Measurements from ENCODE around the gene ST3GAL3. TPM values are rescaled to one million over a fixed set of nuclear protein-coding genes. Genes with fewer than 3 reads are reported as not detected.

ST3GAL3 gene
- total RNA-seq, 1 experiment from 2014 or later: 8.3 TPM

GRCh38 chr1:43864111-43865045, 157.0 kb downstream of the ST3GAL3 start:
- H3K36me3 Mint-ChIP-seq (ENCODE audit: insufficient read depth in 1 of 3, low read depth in 3 of 3): no peaks in the 10 kb centered on the region
- no peak overlapping the region for H3K14ac ChIP-seq (ENCODE audit: insufficient read depth, low read length)
- no peak overlapping the region for H2AFZ ChIP-seq (ENCODE audit: low read length)
- no peaks in the 10 kb centered on the region for H3K79me2 ChIP-seq (ENCODE audit: insufficient read depth, low read length)
- no peaks in the 10 kb centered on the region for H3K9me3 ChIP-seq (ENCODE audit: control insufficient read depth, low read depth, low read length)
- no peaks in the 10 kb centered on the region for H3K9me3 Mint-ChIP-seq
- H3K4me3 Mint-ChIP-seq: no peak overlapping the region
- H2BK20ac ChIP-seq (ENCODE audit: low read depth, low read length, poor library complexity, severe bottlenecking): no peak overlapping the region
- H3K4ac ChIP-seq (ENCODE audit: low read depth, low read length): no peak overlapping the region
- no peaks in the 10 kb centered on the region for H3K4me1 Mint-ChIP-seq
- H2AK5ac ChIP-seq (ENCODE audit: insufficient read length, low read length): no peak overlapping the region
- H3K27me3 Mint-ChIP-seq (ENCODE audit: low read depth): no peaks in the 10 kb centered on the region
- H4K20me1 ChIP-seq (ENCODE audit: control insufficient read depth, insufficient read depth, insufficient read length): no peaks in the 10 kb centered on the region
- no CpG with 5 or more reads among the region's 7 CpGs for WGBS (ENCODE audit: extremely low coverage, insufficient read length, low lambda C conversion rate)
- no peak overlapping the region for H3K4me2 ChIP-seq (ENCODE audit: insufficient read depth, insufficient read length, low read length)
- H2BK120ac ChIP-seq (ENCODE audit: low read depth, low read length, poor library complexity, severe bottlenecking): no peak overlapping the region
- no peak overlapping the region for H4K5ac ChIP-seq (ENCODE audit: insufficient read length, low read depth, low read length)
- H3K9ac ChIP-seq (ENCODE audit: extremely low read depth, insufficient read length, low read length): no peak overlapping the region
- H2BK15ac ChIP-seq (ENCODE audit: low read depth, low read length): no peak overlapping the region
- no peaks in the 10 kb centered on the region for H3K79me1 ChIP-seq (ENCODE audit: insufficient read depth, low read depth, low read length, poor library complexity, severe bottlenecking)
- H3K27me3 ChIP-seq (ENCODE audit: insufficient read depth, low read length): no peaks in the 10 kb centered on the region
- no peak overlapping the region for H3K27ac ChIP-seq (ENCODE audit: insufficient read length, low read depth, low read length)
- no peak overlapping the region for H3K56ac ChIP-seq (ENCODE audit: insufficient read length, low read depth, low read length)
- H2BK12ac ChIP-seq (ENCODE audit: insufficient read length, low read depth, low read length): no peak overlapping the region
- no peak overlapping the region for H4K8ac ChIP-seq (replicated peaks; ENCODE audit: insufficient read length, low read depth, low read length)
- H3T11ph ChIP-seq (ENCODE audit: low read length): no peak overlapping the region
- no peak overlapping the region; a peak in 1 of 7 replicates for H3K27ac Mint-ChIP-seq
- no peak overlapping the region for H3K23ac ChIP-seq (ENCODE audit: insufficient read length, low read depth, low read length)
- no peak overlapping the region for H4K91ac ChIP-seq (ENCODE audit: insufficient read length, low read depth, low read length)
- H3K23me2 ChIP-seq (ENCODE audit: insufficient read length, low read depth, low read length, poor library complexity, severe bottlenecking): no peaks in the 10 kb centered on the region
- no peak for TF ChIP-seq CTCF (conservative IDR thresholded peaks at IDR 0.05)
- H3K18ac ChIP-seq (ENCODE audit: insufficient read length, low read depth, low read length): no peak overlapping the region
- DNase-seq: no peak
- no peak overlapping the region for H2BK5ac ChIP-seq (ENCODE audit: insufficient read length, low read length)
- H3K4me1 ChIP-seq (ENCODE audit: insufficient read depth, low read length): no peaks in the 10 kb centered on the region
